Measurements from ENCODE around the gene KDM3B. TPM values are rescaled to one million over a fixed set of nuclear protein-coding genes. Genes with fewer than 3 reads are reported as not detected.

KDM3B gene
- total RNA-seq, 1 donor from 2014 or later = 96.1 TPM

DNA sequence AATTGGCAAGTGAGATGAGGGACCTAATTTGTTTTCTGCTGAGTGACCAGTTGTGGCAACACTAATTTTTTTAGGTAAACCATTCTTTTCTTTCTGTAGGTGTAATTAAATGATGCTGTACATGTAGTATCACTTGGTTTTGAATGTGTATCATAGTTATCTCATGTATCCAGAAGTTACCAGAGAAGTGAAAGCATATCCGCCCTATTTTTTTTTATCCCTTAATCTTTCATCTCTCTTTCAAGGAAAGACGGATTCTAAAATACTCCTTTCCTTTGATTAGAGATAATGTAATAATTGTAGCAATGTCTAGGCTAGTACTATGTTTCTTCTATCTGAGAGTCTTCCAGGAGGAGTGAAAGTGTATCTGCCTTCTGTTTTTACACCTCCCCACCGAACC, 7.1 kb downstream of the KDM3B start:
- TF ChIP-seq, protein P1, sequence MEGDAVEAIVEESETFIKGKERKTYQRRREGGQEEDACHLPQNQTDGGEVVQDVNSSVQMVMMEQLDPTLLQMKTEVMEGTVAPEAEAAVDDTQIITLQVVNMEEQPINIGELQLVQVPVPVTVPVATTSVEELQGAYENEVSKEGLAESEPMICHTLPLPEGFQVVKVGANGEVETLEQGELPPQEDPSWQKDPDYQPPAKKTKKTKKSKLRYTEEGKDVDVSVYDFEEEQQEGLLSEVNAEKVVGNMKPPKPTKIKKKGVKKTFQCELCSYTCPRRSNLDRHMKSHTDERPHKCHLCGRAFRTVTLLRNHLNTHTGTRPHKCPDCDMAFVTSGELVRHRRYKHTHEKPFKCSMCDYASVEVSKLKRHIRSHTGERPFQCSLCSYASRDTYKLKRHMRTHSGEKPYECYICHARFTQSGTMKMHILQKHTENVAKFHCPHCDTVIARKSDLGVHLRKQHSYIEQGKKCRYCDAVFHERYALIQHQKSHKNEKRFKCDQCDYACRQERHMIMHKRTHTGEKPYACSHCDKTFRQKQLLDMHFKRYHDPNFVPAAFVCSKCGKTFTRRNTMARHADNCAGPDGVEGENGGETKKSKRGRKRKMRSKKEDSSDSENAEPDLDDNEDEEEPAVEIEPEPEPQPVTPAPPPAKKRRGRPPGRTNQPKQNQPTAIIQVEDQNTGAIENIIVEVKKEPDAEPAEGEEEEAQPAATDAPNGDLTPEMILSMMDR (IDR thresholded peaks at IDR 0.05; ENCODE audit: unreplicated experiment) = no peak
- H3K27ac Mint-ChIP-seq = peak overlapping the region; percentile 10
- H3K9me3 Mint-ChIP-seq = no peaks in the 10 kb centered on the region
- H3K4me1 Mint-ChIP-seq = peaks cover 26% of the 10 kb centered on the region
- H3K36me3 Mint-ChIP-seq = peaks cover 3% of the 10 kb centered on the region
- H3K4me3 Mint-ChIP-seq = no peak overlapping the region
- no peak for DNase-seq (ENCODE audit: low spot score in 2 of 2, unreplicated experiment in 2 of 2)
- no peaks in the 10 kb centered on the region for H3K27me3 Mint-ChIP-seq (ENCODE audit: low read depth)

DNA sequence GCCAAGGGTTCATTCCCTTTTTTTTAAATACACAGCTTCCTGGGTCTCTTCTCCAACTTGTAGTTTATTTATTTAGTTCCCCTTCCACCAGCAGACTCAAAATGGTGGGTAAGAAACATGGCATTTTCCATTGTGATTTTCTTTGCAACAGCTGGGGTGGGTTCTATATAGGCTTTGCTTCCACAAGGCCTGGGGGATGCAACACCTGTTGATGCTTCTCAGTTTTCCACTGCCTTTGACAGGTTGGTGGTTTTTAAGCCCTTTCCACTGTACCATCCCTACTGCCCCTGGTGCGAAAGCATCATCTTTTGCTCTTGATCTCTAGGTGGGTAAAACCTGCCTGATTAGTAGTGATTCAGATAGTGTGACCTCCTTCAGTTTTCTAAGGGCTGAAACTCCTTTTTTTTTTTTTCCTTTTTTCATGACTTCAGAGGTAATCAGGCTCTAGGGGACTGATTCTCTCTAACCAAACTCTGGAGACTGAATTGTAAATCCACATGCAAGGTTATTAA, 8.5 kb downstream of the KDM3B start:
- Mint-ChIP-seq H3K36me3 (peaks cover 3% of the 10 kb centered on the region), H3K9me3 (no peaks in the 10 kb centered on the region), H3K4me1 (peaks cover 12% of the 10 kb centered on the region), H3K4me3 (no peak overlapping the region), H3K27ac (peak overlapping the region; percentile 5), H3K27me3 (ENCODE audit: low read depth) (no peaks in the 10 kb centered on the region)
- TF ChIP-seq, protein P1 (IDR thresholded peaks at IDR 0.05; ENCODE audit: unreplicated experiment) = no peak
- DNase-seq (ENCODE audit: low spot score in 2 of 2, unreplicated experiment in 2 of 2) = no peak

DNA sequence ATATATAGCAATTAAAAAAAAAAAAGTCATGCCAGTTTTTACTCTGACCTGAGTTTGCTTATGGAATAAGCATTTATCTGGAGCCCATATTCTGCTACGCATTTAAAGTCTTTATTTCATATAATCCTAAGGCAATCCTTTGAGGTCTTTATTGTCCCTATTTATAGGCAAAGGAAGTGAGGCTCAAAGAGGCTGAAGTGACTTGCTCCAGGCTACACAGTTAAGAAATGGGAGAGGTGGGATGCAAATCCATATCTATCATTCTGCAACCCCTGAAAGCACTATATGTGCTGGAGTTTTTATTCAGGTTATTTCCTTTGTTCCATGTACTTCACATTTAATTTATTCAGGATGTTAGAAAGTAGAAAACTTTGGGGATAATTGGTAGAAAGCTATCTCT, 12.1 kb downstream of the KDM3B start:
- no peak overlapping the region for H3K27ac Mint-ChIP-seq
- H3K4me3 Mint-ChIP-seq = no peak overlapping the region
- H3K36me3 Mint-ChIP-seq = peaks cover 2% of the 10 kb centered on the region

DNA sequence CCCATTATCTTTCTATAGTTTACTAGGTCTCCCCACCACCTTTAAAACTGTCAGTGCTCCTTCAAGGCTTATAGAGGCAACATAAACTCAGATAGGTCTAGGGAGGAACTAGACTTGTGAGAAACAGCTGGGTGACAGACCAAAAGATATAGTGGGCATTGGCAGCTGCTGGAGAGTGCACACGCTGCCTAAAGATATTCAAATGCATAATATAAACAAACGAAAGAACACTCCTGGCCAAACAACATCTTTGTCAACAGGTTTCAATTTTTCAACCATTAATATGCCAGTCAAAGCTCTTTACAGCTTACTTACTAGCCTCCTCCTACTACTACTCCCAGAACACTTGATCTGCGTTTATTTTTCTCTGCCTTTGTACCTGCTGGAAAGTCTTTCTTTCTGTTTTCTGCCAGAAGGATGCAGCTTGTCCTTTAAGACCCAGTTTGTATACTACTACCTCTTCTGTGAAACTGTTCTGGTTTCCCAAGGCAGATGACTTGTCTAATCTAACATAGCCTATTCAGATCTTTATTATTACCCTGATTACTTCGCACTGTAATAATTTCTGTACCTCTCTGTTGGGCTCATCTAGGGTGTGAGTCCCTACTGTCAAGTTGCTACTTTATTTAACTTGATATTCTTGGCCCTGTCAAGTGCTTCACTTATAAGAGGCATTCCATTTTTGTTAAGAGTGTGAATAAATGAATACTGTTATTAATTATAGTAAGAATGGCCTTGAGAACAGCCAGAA, 14.3 kb downstream of the KDM3B start:
- no peaks in the 10 kb centered on the region for H3K9me3 Mint-ChIP-seq
- H3K27ac Mint-ChIP-seq = no peak overlapping the region
- TF ChIP-seq, protein P1 (IDR thresholded peaks at IDR 0.05; ENCODE audit: unreplicated experiment) = no peak
- no peak overlapping the region for H3K4me3 Mint-ChIP-seq
- peaks cover 19% of the 10 kb centered on the region for H3K4me1 Mint-ChIP-seq
- H3K36me3 Mint-ChIP-seq = no peaks in the 10 kb centered on the region
- no peaks in the 10 kb centered on the region for H3K27me3 Mint-ChIP-seq (ENCODE audit: low read depth)
- DNase-seq (ENCODE audit: low spot score in 2 of 2, unreplicated experiment in 2 of 2) = no peak

More for the DNA sequence above, 12.1 kb downstream of the KDM3B start:
- Mint-ChIP-seq H3K4me1 (peaks cover 23% of the 10 kb centered on the region), H3K9me3 (no peaks in the 10 kb centered on the region), H3K27me3 (ENCODE audit: low read depth) (no peaks in the 10 kb centered on the region)
- TF ChIP-seq, protein P1 (IDR thresholded peaks at IDR 0.05; ENCODE audit: unreplicated experiment) = no peak
- DNase-seq (ENCODE audit: low spot score in 2 of 2, unreplicated experiment in 2 of 2) = no peak

DNA sequence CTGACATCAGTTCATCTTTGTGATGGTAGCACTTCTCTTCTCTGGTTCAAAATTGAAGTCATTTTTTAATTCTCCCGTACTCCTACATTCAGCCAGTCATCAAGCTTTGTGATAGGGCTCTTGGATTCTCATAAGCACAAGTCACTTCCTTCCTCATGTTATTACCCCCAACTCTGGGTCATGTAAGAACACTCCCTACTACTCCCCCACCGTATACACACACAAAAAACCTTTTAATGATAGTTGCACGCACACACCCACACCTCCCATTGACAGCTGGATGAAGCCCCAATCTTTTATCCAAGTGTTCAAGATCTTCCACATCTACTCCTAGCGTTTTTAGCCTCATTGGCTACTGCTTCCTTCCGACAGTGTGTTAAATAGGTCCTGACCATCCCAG, 16.8 kb downstream of the KDM3B start:
- Mint-ChIP-seq H3K4me1 (peaks cover 27% of the 10 kb centered on the region), H3K36me3 (peaks cover 3% of the 10 kb centered on the region), H3K4me3 (no peak overlapping the region), H3K27me3 (ENCODE audit: low read depth) (no peaks in the 10 kb centered on the region), H3K9me3 (no peaks in the 10 kb centered on the region), H3K27ac (no peak overlapping the region)
- DNase-seq (ENCODE audit: low spot score in 2 of 2, unreplicated experiment in 2 of 2) = no peak
- TF ChIP-seq, protein P1 (IDR thresholded peaks at IDR 0.05; ENCODE audit: unreplicated experiment) = no peak
